SU-DHL-6 (cell line): ENCODE data around the gene BRINP2.

Experiments used
- H2AFZ ChIP-seq: fragments of 200-600 bp; sonication (generic); 2 replicates; pipeline ENCODE4 v1.6.1; 2014; ENCODE audit warnings: low read depth, mild to moderate bottlenecking, moderate library complexity, mixed read lengths, antibody characterized with exemption, low read length; ENCODE audit not compliant: severe bottlenecking
- H3F3A ChIP-seq: fragments of 200-600 bp; shearing (Covaris generic); 2 replicates; pipeline ENCODE4 v1.6.0; 2016; ENCODE audit warnings: antibody characterized with exemption, mild to moderate bottlenecking; ENCODE audit not compliant: insufficient read depth
- H3K27ac ChIP-seq: fragments of 200-600 bp; sonication (generic); 2 replicates; pipeline ENCODE4 v1.5.1; 2016; ENCODE audit warnings: low read depth, mild to moderate bottlenecking, low read length, moderate library complexity, mixed read lengths
- H3K27me3 ChIP-seq: fragments of 200-600 bp; sonication (generic), shearing (Covaris generic); 2 replicates; pipeline ENCODE4 v1.6.0; 2014; ENCODE audit warnings: mild to moderate bottlenecking, low read length
- H3K36me3 ChIP-seq: fragments of 200-600 bp; sonication (generic); 2 replicates; pipeline ENCODE4 v1.6.1; 2014; ENCODE audit warnings: mild to moderate bottlenecking, low read length, mixed read lengths
- H3K4me2 ChIP-seq: fragments of 300-600, 200-600 bp; shearing (Covaris generic), sonication (generic); 2 replicates; pipeline ENCODE4 v1.6.0; 2014; ENCODE audit warnings: low read length, low read depth, mild to moderate bottlenecking; ENCODE audit not compliant: poor library complexity, severe bottlenecking
- H3K4me3 ChIP-seq: fragments of 200-600 bp; sonication (generic); 2 replicates; pipeline ENCODE4 v1.5.1; 2014; ENCODE audit warnings: antibody characterized with exemption, low read length, mild to moderate bottlenecking, mixed read lengths; ENCODE audit not compliant: insufficient read depth, poor library complexity, severe bottlenecking
- H3K79me2 ChIP-seq: fragments of 200-600 bp; sonication (generic); 2 replicates; pipeline ENCODE4 v1.6.1; 2014; ENCODE audit warnings: mild to moderate bottlenecking, low read length, moderate library complexity; ENCODE audit not compliant: insufficient read depth
- H3K9ac ChIP-seq: fragments of 200-600 bp; sonication (generic); 2 replicates; pipeline ENCODE4 v1.7.0; 2014; ENCODE audit warnings: mild to moderate bottlenecking, low read length
- H3K9me2 ChIP-seq: fragments of 200-600 bp; sonication (generic); replicated peaks from 2 replicates; pipeline ENCODE4 v1.6.1; 2014; ENCODE audit warnings: low read length; ENCODE audit not compliant: insufficient read depth
- H3K9me3 ChIP-seq: fragments of 200-600 bp; sonication (generic); 2 replicates; pipeline ENCODE4 v1.6.1; 2014; ENCODE audit warnings: low read length, mixed read lengths; ENCODE audit not compliant: insufficient read depth
- H4K20me1 ChIP-seq: fragments of 200-600 bp; sonication (generic); 2 replicates; pipeline ENCODE4 v1.6.1; 2014; ENCODE audit warnings: low read depth, mild to moderate bottlenecking, antibody characterized with exemption, low read length, moderate library complexity, mixed read lengths
- EZH2phosphoT487 ChIP-seq: fragments of 200-600 bp; sonication (generic), shearing (Covaris generic); conservative IDR thresholded peaks from 2 replicates; pipeline ENCODE4 v1.6.1; 2018; ENCODE audit warnings: mild to moderate bottlenecking, antibody characterized with exemption, low read length, moderate library complexity, mixed read lengths
- TF ChIP-seq, protein P1 (sequence below): fragments of 200-600 bp; sonication (generic); IDR thresholded peaks from one replicate; pipeline ENCODE4 v1.5.1; 2017; ENCODE audit warnings: antibody characterized with exemption, mild to moderate bottlenecking, low read length, moderate library complexity; ENCODE audit not compliant: insufficient read depth, poor library complexity, severe bottlenecking

The BRINP2 gene, protein sequence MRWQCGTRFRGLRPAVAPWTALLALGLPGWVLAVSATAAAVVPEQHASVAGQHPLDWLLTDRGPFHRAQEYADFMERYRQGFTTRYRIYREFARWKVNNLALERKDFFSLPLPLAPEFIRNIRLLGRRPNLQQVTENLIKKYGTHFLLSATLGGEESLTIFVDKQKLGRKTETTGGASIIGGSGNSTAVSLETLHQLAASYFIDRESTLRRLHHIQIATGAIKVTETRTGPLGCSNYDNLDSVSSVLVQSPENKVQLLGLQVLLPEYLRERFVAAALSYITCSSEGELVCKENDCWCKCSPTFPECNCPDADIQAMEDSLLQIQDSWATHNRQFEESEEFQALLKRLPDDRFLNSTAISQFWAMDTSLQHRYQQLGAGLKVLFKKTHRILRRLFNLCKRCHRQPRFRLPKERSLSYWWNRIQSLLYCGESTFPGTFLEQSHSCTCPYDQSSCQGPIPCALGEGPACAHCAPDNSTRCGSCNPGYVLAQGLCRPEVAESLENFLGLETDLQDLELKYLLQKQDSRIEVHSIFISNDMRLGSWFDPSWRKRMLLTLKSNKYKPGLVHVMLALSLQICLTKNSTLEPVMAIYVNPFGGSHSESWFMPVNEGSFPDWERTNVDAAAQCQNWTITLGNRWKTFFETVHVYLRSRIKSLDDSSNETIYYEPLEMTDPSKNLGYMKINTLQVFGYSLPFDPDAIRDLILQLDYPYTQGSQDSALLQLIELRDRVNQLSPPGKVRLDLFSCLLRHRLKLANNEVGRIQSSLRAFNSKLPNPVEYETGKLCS

DNA sequence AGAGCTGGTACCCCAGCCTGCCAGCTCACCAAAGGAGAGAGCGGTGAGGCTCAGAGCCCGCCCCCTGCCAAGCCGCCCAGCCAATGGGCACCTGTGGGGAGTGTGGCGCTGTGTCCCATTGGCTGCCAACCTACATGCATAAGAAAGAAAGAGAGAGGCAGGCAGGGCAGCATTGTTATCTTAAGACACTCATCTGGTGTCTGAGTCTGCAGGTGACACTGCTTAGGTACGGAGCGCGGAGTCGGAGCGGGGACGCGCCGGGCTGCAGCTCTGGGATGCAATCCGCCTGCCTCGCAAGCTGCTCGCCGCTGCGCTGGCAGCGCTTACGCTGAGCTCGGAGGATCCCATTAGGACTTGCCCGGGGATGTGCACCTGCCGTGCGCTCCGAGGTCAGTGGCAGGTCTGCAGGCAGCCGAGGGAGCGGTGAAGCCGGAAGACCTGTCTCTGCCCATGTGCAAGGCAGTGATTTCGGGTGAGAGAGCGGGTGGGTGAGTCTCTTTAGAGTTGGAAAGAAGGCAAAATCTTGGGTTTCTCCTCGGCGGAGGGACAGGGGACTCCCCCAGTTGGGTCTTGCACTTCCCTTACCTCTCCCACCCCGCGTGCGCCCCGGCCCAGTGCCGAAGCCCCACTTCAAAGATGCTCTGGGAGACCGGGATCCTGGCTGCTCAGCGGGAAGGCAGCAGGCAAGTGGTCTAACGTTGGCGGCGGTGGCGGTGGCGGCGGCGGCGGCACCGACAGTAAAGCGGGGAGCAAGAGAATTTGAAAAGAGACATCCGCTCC, at the start of gene BRINP2:
BRINP2 (plus strand) TSS at position 203 of the 780 bp plus-strand sequence. CDS start 58,919 bp downstream, outside the sequence.
- H3K27ac ChIP-seq = no peak within 1 kb of the TSS
- no peaks in the 10 kb centered on the region for H3K36me3 ChIP-seq
- peak within 1 kb of the TSS; percentile 34 for H3K4me2 ChIP-seq
- H2AFZ ChIP-seq = no peak within 1 kb of the TSS
- no peaks in the 10 kb centered on the region for H3K79me2 ChIP-seq
- no peaks in the 10 kb centered on the region for H3K27me3 ChIP-seq
- no peak within 1 kb of the TSS for H3K4me3 ChIP-seq
- peak within 1 kb of the TSS; percentile 15; the same call in 1 of the 2 replicates for H3K9ac ChIP-seq
- H3K9me2 ChIP-seq = no peaks in the 10 kb centered on the region
- H3F3A ChIP-seq = no peaks in the 10 kb centered on the region
- no peaks in the 10 kb centered on the region for H4K20me1 ChIP-seq
- TF ChIP-seq, protein P1, sequence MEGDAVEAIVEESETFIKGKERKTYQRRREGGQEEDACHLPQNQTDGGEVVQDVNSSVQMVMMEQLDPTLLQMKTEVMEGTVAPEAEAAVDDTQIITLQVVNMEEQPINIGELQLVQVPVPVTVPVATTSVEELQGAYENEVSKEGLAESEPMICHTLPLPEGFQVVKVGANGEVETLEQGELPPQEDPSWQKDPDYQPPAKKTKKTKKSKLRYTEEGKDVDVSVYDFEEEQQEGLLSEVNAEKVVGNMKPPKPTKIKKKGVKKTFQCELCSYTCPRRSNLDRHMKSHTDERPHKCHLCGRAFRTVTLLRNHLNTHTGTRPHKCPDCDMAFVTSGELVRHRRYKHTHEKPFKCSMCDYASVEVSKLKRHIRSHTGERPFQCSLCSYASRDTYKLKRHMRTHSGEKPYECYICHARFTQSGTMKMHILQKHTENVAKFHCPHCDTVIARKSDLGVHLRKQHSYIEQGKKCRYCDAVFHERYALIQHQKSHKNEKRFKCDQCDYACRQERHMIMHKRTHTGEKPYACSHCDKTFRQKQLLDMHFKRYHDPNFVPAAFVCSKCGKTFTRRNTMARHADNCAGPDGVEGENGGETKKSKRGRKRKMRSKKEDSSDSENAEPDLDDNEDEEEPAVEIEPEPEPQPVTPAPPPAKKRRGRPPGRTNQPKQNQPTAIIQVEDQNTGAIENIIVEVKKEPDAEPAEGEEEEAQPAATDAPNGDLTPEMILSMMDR = no peak
- no peak for TF ChIP-seq EZH2phosphoT487
- H3K9me3 ChIP-seq = no peaks in the 10 kb centered on the region

DNA sequence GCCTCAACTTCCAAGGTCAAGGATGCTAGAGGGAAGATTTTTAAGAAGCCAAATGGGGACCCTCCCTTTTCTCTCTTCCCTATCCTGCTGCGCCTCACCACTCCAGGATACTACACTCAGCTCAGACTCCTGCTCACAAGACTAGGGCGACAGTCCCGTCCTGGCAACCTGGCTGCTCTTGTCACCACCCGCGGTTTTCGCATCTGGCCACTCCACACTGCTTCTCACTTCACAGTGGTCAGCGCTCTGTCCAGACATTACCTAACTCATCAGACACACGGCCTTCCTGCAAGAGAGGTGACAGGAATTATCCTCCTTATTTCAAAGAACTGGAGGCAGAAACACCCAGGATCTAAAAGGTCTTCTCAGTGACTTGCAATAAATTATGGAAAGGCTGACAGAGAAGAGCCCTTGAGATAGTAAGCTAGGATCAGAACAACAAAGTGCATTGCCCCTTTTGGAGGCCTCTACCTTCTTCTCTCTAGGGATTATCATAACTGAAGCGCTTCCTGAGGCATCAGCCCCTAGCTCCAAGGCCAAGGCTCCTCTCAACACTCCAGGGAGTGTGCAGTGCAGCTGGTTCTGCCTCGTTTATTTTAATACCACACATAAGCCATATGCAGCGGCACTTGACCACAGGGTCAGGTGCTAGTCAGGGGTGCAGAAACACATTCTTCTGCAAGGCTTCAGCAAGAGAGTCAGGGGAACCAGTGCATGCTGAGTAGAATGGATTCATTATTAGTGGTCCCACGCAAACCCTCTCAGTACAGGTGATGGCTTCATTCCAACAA, 48.1 kb upstream of the BRINP2 start:
- TF ChIP-seq EZH2phosphoT487 = no peak
- no peak overlapping the region for H3K4me3 ChIP-seq

DNA sequence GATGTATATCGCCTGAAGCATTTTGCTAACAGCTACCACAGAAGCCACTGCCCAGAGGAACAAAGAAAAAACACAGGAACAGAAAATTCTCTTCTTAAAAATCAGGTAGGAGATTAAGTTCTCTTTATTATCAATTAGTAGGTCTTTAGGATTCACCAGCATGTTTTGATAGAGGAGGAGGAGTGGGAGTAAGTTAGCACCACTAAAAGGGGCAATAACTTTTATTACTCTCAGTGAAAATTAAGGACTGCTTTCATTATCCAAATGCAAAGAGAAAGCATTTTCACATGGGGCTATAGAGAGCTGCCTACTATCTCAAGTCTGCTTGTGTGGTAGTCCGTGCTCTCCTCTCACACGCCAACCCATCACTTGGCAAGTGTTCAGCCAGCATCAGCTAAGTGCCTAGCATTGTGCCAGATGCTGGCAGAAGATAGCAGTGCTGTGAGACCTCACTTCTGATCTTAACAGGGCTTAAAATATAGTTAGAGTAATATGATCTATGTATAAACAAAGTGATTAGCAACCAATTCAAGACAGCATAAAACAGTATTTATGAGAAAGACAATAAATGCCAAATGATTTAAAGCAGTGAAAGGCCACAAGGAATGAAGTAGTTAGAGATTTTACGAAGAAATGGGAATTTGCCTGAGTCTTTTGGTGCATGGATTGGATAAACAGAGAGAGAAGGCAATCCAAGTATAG, 46.0 kb upstream of the BRINP2 start:
- H3K36me3 ChIP-seq = no peaks in the 10 kb centered on the region
- no peak overlapping the region for H3K4me3 ChIP-seq
- TF ChIP-seq EZH2phosphoT487 = no peak
- TF ChIP-seq, protein P1 = no peak
- H3K27me3 ChIP-seq = no peaks in the 10 kb centered on the region
- H3F3A ChIP-seq = no peaks in the 10 kb centered on the region
- no peaks in the 10 kb centered on the region for H3K9me3 ChIP-seq
- no peaks in the 10 kb centered on the region for H4K20me1 ChIP-seq
- H3K79me2 ChIP-seq = no peaks in the 10 kb centered on the region
- H3K9me2 ChIP-seq = no peaks in the 10 kb centered on the region
- H3K9ac ChIP-seq = no peak overlapping the region
- H2AFZ ChIP-seq = no peak overlapping the region
- no peak overlapping the region for H3K27ac ChIP-seq
- no peak overlapping the region for H3K4me2 ChIP-seq

More for the DNA sequence above, 48.1 kb upstream of the BRINP2 start:
- Histone ChIP-seq H3K27ac (no peak overlapping the region), H3K36me3 (no peaks in the 10 kb centered on the region), H3F3A (no peaks in the 10 kb centered on the region), H2AFZ (no peak overlapping the region), H3K9me3 (no peaks in the 10 kb centered on the region), H3K9me2 (no peaks in the 10 kb centered on the region), H3K4me2 (no peak overlapping the region), H3K79me2 (no peaks in the 10 kb centered on the region), H3K27me3 (no peaks in the 10 kb centered on the region), H4K20me1 (no peaks in the 10 kb centered on the region), H3K9ac (no peak overlapping the region)
